ENCODE measurements around the gene VPS8. TPM values are rescaled to one million over a fixed set of nuclear protein-coding genes. Genes with fewer than 3 reads are reported as not detected.
A peak's percentile ranks its signal among the peaks of the same experiment; 100 is the strongest.

Gene VPS8
- total RNA-seq, 1 donor from 2014 or later: 83.9 TPM

DNA sequence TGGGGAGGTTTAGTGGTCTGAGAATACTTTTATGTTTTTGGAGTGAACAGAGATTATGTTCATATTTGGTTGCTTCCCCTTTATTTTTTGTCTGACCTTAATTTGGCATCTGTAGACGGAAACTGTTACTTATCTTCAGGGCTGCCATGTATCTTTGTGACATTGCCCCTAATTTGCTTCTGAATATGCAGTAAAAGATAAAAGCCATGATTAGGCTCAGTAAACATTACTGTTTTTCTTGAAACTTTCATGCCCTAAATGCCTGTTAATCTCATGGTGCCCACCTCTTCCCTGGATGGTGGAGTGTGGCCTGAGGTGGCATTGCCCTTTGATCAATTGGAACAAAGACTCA, 234.2 kb downstream of the VPS8 start:
- DNase-seq: no peak
- Histone ChIP-seq H3K4me1 (peaks cover 41% of the 10 kb centered on the region), H3K27ac (replicated peaks) (peak overlapping the region; percentile 69), H3K9me3 (replicated peaks) (no peaks in the 10 kb centered on the region), H3K36me3 (peaks cover 28% of the 10 kb centered on the region), H3K4me3 (no peak overlapping the region), H3K27me3 (ENCODE audit: low read depth) (no peaks in the 10 kb centered on the region)
- intact Hi-C loops (cut with micrococcal nuclease): no loop called here
- TF ChIP-seq CTCF (IDR thresholded peaks at IDR 0.05; ENCODE audit: borderline replicate concordance): no peak

DNA sequence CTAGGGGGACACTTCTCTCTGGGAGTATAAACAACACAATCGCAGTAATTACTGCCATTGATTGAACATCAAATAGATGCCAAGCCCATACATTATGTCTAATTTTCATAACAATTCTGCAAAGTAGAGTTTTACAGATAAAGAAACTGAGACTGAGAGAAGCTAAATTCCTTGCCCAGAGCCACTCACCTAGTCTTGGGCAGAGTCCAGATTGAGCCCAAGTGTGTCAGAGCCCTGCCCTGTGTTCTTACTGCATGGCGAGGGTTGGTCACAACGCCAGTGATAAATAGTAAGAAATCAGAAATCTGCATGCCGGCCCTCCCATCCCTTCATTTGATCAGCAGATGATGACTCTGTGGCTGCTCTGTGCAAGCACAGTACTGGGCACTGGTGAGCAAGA, 234.6 kb downstream of the VPS8 start:
- no peak for DNase-seq

DNA sequence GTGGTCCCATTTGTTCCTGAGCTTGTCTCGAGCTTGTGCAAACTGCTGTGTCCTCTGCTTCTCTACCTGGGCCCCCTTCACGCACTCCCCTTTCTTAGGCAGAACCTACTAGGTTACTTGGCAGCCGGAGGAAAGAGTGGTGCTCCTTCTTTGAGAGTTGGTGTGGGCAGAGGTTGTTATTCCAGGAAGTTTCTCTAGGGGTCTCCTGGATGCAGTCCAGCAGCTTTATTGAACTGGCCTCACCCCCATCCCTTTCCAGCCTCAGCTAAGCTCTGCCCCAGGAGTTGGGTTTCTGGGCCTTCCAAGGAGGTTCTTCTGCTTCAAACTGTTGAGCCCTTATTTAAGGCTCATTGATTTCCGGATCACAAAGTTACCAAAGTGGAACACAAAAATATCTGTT, 237.7 kb downstream of the VPS8 start:
- no peak for TF ChIP-seq CTCF (IDR thresholded peaks at IDR 0.05; ENCODE audit: borderline replicate concordance)
- Histone ChIP-seq H3K27me3 (ENCODE audit: low read depth) (no peaks in the 10 kb centered on the region), H3K36me3 (peaks cover 64% of the 10 kb centered on the region), H3K4me1 (peaks cover 21% of the 10 kb centered on the region), H3K9me3 (replicated peaks) (no peaks in the 10 kb centered on the region), H3K4me3 (no peak overlapping the region), H3K27ac (replicated peaks) (no peak overlapping the region)
- no peak for DNase-seq
- intact Hi-C loops (cut with micrococcal nuclease): no loop called here

More for the DNA sequence above, 234.6 kb downstream of the VPS8 start:
- Histone ChIP-seq H3K4me1 (peaks cover 38% of the 10 kb centered on the region), H3K27me3 (ENCODE audit: low read depth) (no peaks in the 10 kb centered on the region), H3K9me3 (replicated peaks) (no peaks in the 10 kb centered on the region), H3K4me3 (no peak overlapping the region), H3K27ac (replicated peaks) (peak overlapping the region; percentile 69), H3K36me3 (peaks cover 33% of the 10 kb centered on the region)
- intact Hi-C loops (cut with micrococcal nuclease): no loop called here
- TF ChIP-seq CTCF (IDR thresholded peaks at IDR 0.05; ENCODE audit: borderline replicate concordance): no peak

DNA sequence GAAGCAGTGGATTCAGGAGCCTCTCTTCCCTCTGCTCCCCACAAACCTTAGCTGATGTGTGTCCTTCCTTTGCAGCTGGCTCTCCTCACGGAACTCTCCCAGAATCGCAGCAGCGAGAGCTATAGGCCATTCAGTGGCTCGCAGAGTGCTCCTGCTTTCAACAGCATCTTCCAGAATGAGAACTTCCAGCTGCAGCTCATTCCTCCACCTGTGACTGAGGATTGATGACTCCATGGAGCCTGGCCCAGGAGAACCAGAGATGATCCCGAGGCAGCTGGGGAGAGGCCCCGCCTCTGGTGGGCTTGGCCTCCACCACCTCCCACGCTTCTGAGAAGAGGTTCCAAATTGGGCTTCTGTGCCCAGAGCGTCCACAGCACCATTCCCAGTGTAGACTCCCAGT, 239.8 kb downstream of the VPS8 start:
- no peaks in the 10 kb centered on the region for H3K27me3 ChIP-seq (ENCODE audit: low read depth)
- no peak for TF ChIP-seq CTCF (IDR thresholded peaks at IDR 0.05; ENCODE audit: borderline replicate concordance)
- intact Hi-C loops (cut with micrococcal nuclease): no loop called here
- no peak overlapping the region for H3K27ac ChIP-seq (replicated peaks)
- H3K36me3 ChIP-seq: peaks cover 82% of the 10 kb centered on the region
- H3K9me3 ChIP-seq (replicated peaks): peaks cover 9% of the 10 kb centered on the region
- peaks cover under 1% of the 10 kb centered on the region for H3K4me1 ChIP-seq
- H3K4me3 ChIP-seq: no peak overlapping the region
- DNase-seq: no peak

- intact Hi-C loops (cut with micrococcal nuclease): no loop called here
- no peak for TF ChIP-seq CTCF (IDR thresholded peaks at IDR 0.05; ENCODE audit: borderline replicate concordance)
- H3K4me3 ChIP-seq: no peak overlapping the region
- no peaks in the 10 kb centered on the region for H3K27me3 ChIP-seq (ENCODE audit: low read depth)
- peaks cover 82% of the 10 kb centered on the region for H3K36me3 ChIP-seq
- peaks cover 17% of the 10 kb centered on the region for H3K9me3 ChIP-seq (replicated peaks)
- H3K4me1 ChIP-seq: no peaks in the 10 kb centered on the region
- peak overlapping the region; percentile 7 for H3K27ac ChIP-seq (replicated peaks)
- DNase-seq: no peak
Observed at GRCh38 chr3:185052631-185053030, 240.7 kb downstream of the VPS8 start.

- H3K27me3 ChIP-seq (ENCODE audit: low read depth): no peaks in the 10 kb centered on the region
- intact Hi-C loops (cut with micrococcal nuclease): no loop called here
- DNase-seq: no peak
- no peak overlapping the region for H3K4me3 ChIP-seq
- peaks cover 47% of the 10 kb centered on the region for H3K36me3 ChIP-seq
- H3K27ac ChIP-seq (replicated peaks): no peak overlapping the region
- no peaks in the 10 kb centered on the region for H3K4me1 ChIP-seq
- peaks cover 22% of the 10 kb centered on the region for H3K9me3 ChIP-seq (replicated peaks)
- no peak for TF ChIP-seq CTCF (IDR thresholded peaks at IDR 0.05; ENCODE audit: borderline replicate concordance)
Observed at GRCh38 chr3:185056908-185057307, 244.9 kb downstream of the VPS8 start.
